HG02678 (cell line): ENCODE results near the gene CAPN10.

Experiments
- ATAC-seq: cut with Tn5 transposase; IDR thresholded peaks from one replicate; pipeline ENCODE4 v1.9.1; 2021; ENCODE audit warnings: mild to moderate bottlenecking, moderate library complexity; ENCODE audit not compliant: unreplicated experiment

Gene CAPN10

GRCh38 chr2:240622060-240622411 lies 35.5 kb downstream of the CAPN10 start:
- no peak for ATAC-seq

- no peak for ATAC-seq
Measured at GRCh38 chr2:240622531-240623235, 36.1 kb downstream of the CAPN10 start.

- no peak for ATAC-seq
Measured at GRCh38 chr2:240623531-240624010, 37.0 kb downstream of the CAPN10 start.

- no peak for ATAC-seq
Measured at GRCh38 chr2:240624011-240624949, 37.7 kb downstream of the CAPN10 start.

GRCh38 chr2:240624950-240625621 lies 38.6 kb downstream of the CAPN10 start, which contains the start of gene GPR35:
Gene GPR35 (plus strand): TSS chr2:240625480. CDS start chr2:240629953, 4,473 bp downstream.
- peak; percentile 33 for ATAC-seq

- no peak for ATAC-seq
Measured at GRCh38 chr2:240626531-240627300, 40.2 kb downstream of the CAPN10 start.

- ATAC-seq: no peak
Measured at GRCh38 chr2:240627736-240628506, 41.4 kb downstream of the CAPN10 start.

GRCh38 chr2:240628507-240628807 lies 41.9 kb downstream of the CAPN10 start:
- no peak for ATAC-seq

GRCh38 chr2:240628808-240629618 lies 42.5 kb downstream of the CAPN10 start:
- no peak for ATAC-seq

- no peak for ATAC-seq
Measured at GRCh38 chr2:240629619-240629967, 43.1 kb downstream of the CAPN10 start.

- ATAC-seq: no peak
Measured at GRCh38 chr2:240629968-240630770, 43.6 kb downstream of the CAPN10 start.

GRCh38 chr2:240630771-240631547 lies 44.4 kb downstream of the CAPN10 start:
- ATAC-seq: no peak

GRCh38 chr2:240631548-240632305 lies 45.2 kb downstream of the CAPN10 start:
- no peak for ATAC-seq

- ATAC-seq: no peak
Measured at GRCh38 chr2:240632306-240632721, 45.8 kb downstream of the CAPN10 start.

- no peak for ATAC-seq
Measured at GRCh38 chr2:240635121-240635997, 48.8 kb downstream of the CAPN10 start.

- no peak for ATAC-seq
Measured at GRCh38 chr2:240635998-240636547, 49.5 kb downstream of the CAPN10 start.
